Aorta (tissue), 5 donors: ENCODE data around the gene POLR2F. TPM values are rescaled to one million over a fixed set of nuclear protein-coding genes. Genes with fewer than 3 reads are reported as not detected.

Experiments
- ATAC-seq: fragments of 200-7000 bp; cut with Tn5 transposase; one replicate; pipeline ENCODE4 v1.9.1; 2022; ENCODE audit warnings: moderate library complexity; ENCODE audit not compliant: low FRiP score
- DNase-seq, 2 donors: peaks; one replicate each; pipeline ENCODE4 v3.0.0-alpha.2; 2020
- H3K27ac ChIP-seq, 2 donors: one replicate each; pipeline ENCODE4 v1.5.1; 2013; ENCODE audit warnings: low read length in 2 of 2, mild to moderate bottlenecking in 2 of 2, moderate library complexity in 2 of 2, control low read depth in 1 of 2, inconsistent platforms in 1 of 2, low read depth in 1 of 2
- H3K27me3 ChIP-seq, 2 donors: one replicate each; pipeline ENCODE4 v1.6.1; 2013; ENCODE audit warnings: control low read depth in 1 of 2, low read length in 1 of 2, mild to moderate bottlenecking in 1 of 2, moderate library complexity in 1 of 2; ENCODE audit not compliant: insufficient read depth in 2 of 2, control insufficient read depth in 1 of 2
- H3K36me3 ChIP-seq, 2 donors: one replicate each; pipeline ENCODE4 v1.6.1; 2013; ENCODE audit warnings: control low read depth in 1 of 2, low read length in 1 of 2, mild to moderate bottlenecking in 1 of 2; ENCODE audit not compliant: insufficient read depth in 2 of 2, control insufficient read depth in 1 of 2
- H3K4me1 ChIP-seq, 2 donors: one replicate each; pipeline ENCODE4 v1.6.1; 2013; ENCODE audit warnings: low read length in 2 of 2, control low read depth in 1 of 2, mild to moderate bottlenecking in 1 of 2, moderate library complexity in 1 of 2; ENCODE audit not compliant: insufficient read depth in 2 of 2, control insufficient read depth in 1 of 2
- H3K4me3 ChIP-seq, 2 donors: one replicate each; pipeline ENCODE4 v1.5.1; 2013; ENCODE audit warnings: low read length in 2 of 2, control low read depth in 1 of 2, mild to moderate bottlenecking in 1 of 2
- H3K9me3 ChIP-seq: one replicate; pipeline ENCODE4 v1.6.1; 2013; ENCODE audit warnings: mild to moderate bottlenecking, low read length; ENCODE audit not compliant: control insufficient read depth
- WGBS, 2 donors: extraction: QIAGEN DNeasy Blood & Tissue Kit; methylation state at CpG; one replicate each; pipeline ENCODE4 v1.1.7; 2013; 5-methylcytosine and 5-hydroxymethylcytosine counted together
- intact Hi-C, 2 donors: fragments of 100-400 bp; cut with DNase I; formaldehyde crosslinking; loops; one replicate each; pipeline versions ENCODE4 v1.14.2 to v1.15.0; 2022
- microRNA-seq, 2 donors: library from miRNA; unstranded; fragments of <30 nt; microRNA quantifications; one replicate each; pipeline ENCODE4 v1.2.0, GENCODE V29; 2020
- polyA plus RNA-seq, 2 donors: library from polyadenylated mRNA; stranded (reverse); fragments of 200-250 nt; gene quantifications; one replicate each; pipeline ENCODE4 v1.2.3, GENCODE V29; 2013
- total RNA-seq, 2 donors: library from RNA; stranded (reverse); fragmentation: NEBNext Ultra II Directional; extraction: Animal tissue kit (Norgen Biotek cat#: 25700); gene quantifications; one replicate each; pipeline ENCODE4 v1.2.1, GENCODE V29; 2021
- donor health status: healthy with polysubstance abuse.
- donor health status: Bipolar disorder and iron deficiency.
- donor health status: DM: no; HTN: no; CAD: no.
- donor health status: DM: no; HTN: no; CAD: no.
- donor health status: DM: yes; HTN: yes; CAD: no.

The POLR2F gene
- total and polyA plus RNA-seq, 4 donors: 45.9 to 169 (median 98.3) TPM

DNA sequence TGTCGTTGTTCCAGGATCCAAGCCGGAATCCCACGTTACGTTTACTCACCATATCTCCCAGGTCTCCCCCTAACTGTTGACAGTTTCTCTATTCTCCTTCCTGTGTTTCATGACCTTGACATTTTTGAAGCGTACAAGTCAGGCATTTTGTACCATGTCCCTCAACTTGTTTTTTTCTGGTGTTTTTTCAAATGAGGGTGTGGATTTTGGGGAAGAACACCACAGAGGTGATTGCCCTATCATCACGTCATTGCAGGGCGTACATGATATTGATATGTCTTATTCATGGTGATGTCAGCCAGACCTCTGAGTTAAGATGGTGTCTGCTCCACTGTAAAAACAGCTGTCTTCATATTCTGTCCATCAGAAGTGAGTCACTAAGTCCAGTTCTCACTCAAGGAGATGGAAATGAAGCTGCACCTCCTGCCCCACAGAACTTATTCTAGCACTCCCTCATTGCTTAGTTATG lies 59.1 kb downstream of the POLR2F start:
- 85 to 88% methylated on average over 7 of the region's 7 CpGs for WGBS, 2 donors
- no peaks in the 10 kb centered on the region for H3K9me3 ChIP-seq
- no peaks in the 10 kb centered on the region for H3K36me3 ChIP-seq
- no peak overlapping the region for H3K27ac ChIP-seq
- intact Hi-C loops: no loop called here
- no peak overlapping the region for H3K4me3 ChIP-seq
- ATAC-seq (no peak), DNase-seq (no peak)
- H3K27me3 ChIP-seq: no peaks in the 10 kb centered on the region
- no peaks in the 10 kb centered on the region for H3K4me1 ChIP-seq

DNA sequence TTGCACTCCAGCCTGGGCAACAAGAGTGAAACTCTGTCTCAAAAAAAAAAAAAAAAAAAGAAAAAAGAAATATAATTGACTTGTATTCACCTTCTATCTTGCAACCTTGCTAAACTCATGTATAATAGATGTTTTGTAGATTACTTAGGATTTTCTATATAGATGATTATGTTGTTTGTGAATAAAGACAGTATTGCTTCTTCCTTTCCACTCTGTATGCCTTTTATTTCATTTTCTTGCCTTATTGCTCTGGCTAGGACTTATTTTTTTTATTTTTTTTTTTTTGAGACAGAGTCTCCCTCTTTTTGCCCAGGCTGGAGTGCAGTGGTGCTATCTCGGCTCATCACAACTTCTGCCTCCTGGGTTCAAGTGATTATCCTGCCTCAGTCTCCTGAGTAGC lies 60.6 kb downstream of the POLR2F start:
- Histone ChIP-seq H3K4me3 (no peak overlapping the region), H3K4me1 (no peaks in the 10 kb centered on the region), H3K27ac (no peak overlapping the region), H3K27me3 (no peaks in the 10 kb centered on the region), H3K36me3 (no peaks in the 10 kb centered on the region), H3K9me3 (no peaks in the 10 kb centered on the region)
- no peak for ATAC-seq
- intact Hi-C loops: no loop called here
- 100% methylated on average over 1 of the region's 1 CpG for WGBS, 2 donors
- DNase-seq: no peak

GRCh38 chr22:38016182-38017151 lies 63.0 kb downstream of the POLR2F start:
- H3K36me3 ChIP-seq: no peaks in the 10 kb centered on the region
- no peak overlapping the region for H3K27ac ChIP-seq
- intact Hi-C loops: no loop called here
- ATAC-seq (peak; percentile 45), DNase-seq (no peak)
- no peaks in the 10 kb centered on the region for H3K4me1 ChIP-seq
- H3K4me3 ChIP-seq: no peak overlapping the region
- 40 to 42% methylated on average over 30 to 33 of the region's 33 CpGs for WGBS, 2 donors
- H3K9me3 ChIP-seq: no peaks in the 10 kb centered on the region
- H3K27me3 ChIP-seq: no peaks in the 10 kb centered on the region

DNA sequence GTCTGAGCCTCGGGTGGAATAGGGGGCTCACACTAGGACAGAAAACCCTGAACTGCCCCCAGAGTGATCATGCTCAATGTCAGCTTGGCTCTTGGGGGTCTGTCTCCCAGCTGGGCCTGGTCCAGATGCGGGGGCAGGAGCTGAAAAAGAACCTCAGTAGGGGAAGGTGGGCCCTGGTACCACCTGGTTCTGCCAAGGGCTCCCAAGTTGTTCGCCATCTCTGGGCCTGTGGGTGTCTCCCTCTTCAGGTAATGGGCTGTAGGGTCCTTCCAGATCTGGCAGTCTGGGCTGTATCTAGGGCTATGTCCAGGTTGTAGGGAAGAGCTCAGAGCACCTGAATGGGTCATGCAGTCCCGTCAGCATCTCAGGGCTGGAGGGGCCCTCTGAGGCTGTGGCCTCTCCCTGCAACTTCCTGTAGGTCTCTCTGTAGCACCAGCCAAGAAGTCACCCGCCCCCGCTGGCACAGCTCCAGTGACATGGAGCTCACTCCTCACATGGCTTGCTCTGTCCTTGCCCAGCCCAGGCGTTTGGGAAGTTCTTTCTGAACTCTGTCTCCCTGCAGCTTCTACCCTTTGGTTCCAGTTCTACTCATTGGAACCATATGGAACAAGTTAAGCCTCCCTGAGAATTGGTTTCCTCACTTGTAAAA lies 63.9 kb downstream of the POLR2F start:
- no peak overlapping the region for H3K4me3 ChIP-seq
- ATAC-seq (peak; percentile 62), DNase-seq (peak; percentile 89 to 94)
- H3K27ac ChIP-seq: no peak overlapping the region
- 55 to 56% methylated on average over 7 of the region's 7 CpGs for WGBS, 2 donors
- no peaks in the 10 kb centered on the region for H3K36me3 ChIP-seq
- H3K27me3 ChIP-seq: no peaks in the 10 kb centered on the region
- H3K4me1 ChIP-seq: no peaks in the 10 kb centered on the region
- intact Hi-C loops: no loop called here
- H3K9me3 ChIP-seq: no peaks in the 10 kb centered on the region

GRCh38 chr22:38017939-38018885 lies 64.7 kb downstream of the POLR2F start:
- no peak overlapping the region for H3K4me3 ChIP-seq
- H3K4me1 ChIP-seq: no peaks in the 10 kb centered on the region
- ATAC-seq (no peak), DNase-seq (no peak)
- no peaks in the 10 kb centered on the region for H3K36me3 ChIP-seq
- intact Hi-C loops: no loop called here
- no peaks in the 10 kb centered on the region for H3K9me3 ChIP-seq
- 93 to 95% methylated on average over 12 of the region's 12 CpGs for WGBS, 2 donors
- H3K27ac ChIP-seq: no peak overlapping the region
- no peaks in the 10 kb centered on the region for H3K27me3 ChIP-seq

Small RNA genes within 50 kb of the gene (microRNA-seq; reads per million reads assigned to microRNA genes)
- 0 to 0.99 reads per million in 2 donors for gene MIR4534
- 0 to 3.0 reads per million in 2 donors for gene MIR6820

Other genes starting within 250 kb of the POLR2F start
- gene GCAT, start 145.8 kb upstream of the POLR2F start, total RNA-seq: 1 to 10 TPM; 4.4 to 5.8 TPM
- gene GCAT, start 145.8 kb upstream of the POLR2F start, polyA plus RNA-seq: 10 to 100 TPM in 1 of 2 donors, 1 to 10 TPM in 1; 6.9 to 21.4 TPM
- not detected for gene GALR3, start 130.3 kb upstream of the POLR2F start, total RNA-seq
- under 1 TPM in 1 of 2 donors, not detected in 1; 0.28 TPM for gene GALR3, start 130.3 kb upstream of the POLR2F start, polyA plus RNA-seq
- 10 to 100 TPM; 11.0 to 16.7 TPM for gene ANKRD54, start 109.4 kb upstream of the POLR2F start, total RNA-seq
- gene ANKRD54, start 109.4 kb upstream of the POLR2F start, polyA plus RNA-seq: 10 to 100 TPM; 12.4 to 17.3 TPM
- 100 to 1,000 TPM; 276 to 356 TPM for gene EIF3L, start 104.3 kb upstream of the POLR2F start, total RNA-seq
- gene EIF3L, start 104.3 kb upstream of the POLR2F start, polyA plus RNA-seq: 100 to 1,000 TPM; 307 to 366 TPM
- gene MICALL1, start 47.4 kb upstream of the POLR2F start, total RNA-seq: 10 to 100 TPM; 24.2 to 39.3 TPM
- gene MICALL1, start 47.4 kb upstream of the POLR2F start, polyA plus RNA-seq: 10 to 100 TPM in 1 of 2 donors, 1 to 10 TPM in 1; 7.0 to 12.8 TPM
- gene C22orf23, start 98 bp upstream of the POLR2F start, total RNA-seq: not detected
- gene C22orf23, start 98 bp upstream of the POLR2F start, polyA plus RNA-seq: under 1 TPM in 1 of 2 donors, not detected in 1; 0.18 TPM
- 1 to 10 TPM; 2.6 to 5.9 TPM for gene SOX10, start 30.9 kb downstream of the POLR2F start, total RNA-seq
- under 1 TPM in 1 of 2 donors, not detected in 1; 0.08 TPM for gene SOX10, start 30.9 kb downstream of the POLR2F start, polyA plus RNA-seq
- gene PICK1, start 103.7 kb downstream of the POLR2F start, total RNA-seq: 10 to 100 TPM; 25.0 to 26.4 TPM
- 10 to 100 TPM in 1 of 2 donors, 1 to 10 TPM in 1; 9.5 to 46.2 TPM for gene PICK1, start 103.7 kb downstream of the POLR2F start, polyA plus RNA-seq
- under 1 TPM in 1 of 2 donors, not detected in 1; 0.81 TPM for gene SLC16A8, start 130.5 kb downstream of the POLR2F start, total RNA-seq
- gene SLC16A8, start 130.5 kb downstream of the POLR2F start, polyA plus RNA-seq: under 1 TPM; 0.25 to 0.72 TPM
- gene BAIAP2L2, start 157.0 kb downstream of the POLR2F start, total RNA-seq: under 1 TPM; 0.26 to 0.48 TPM
- 10 to 100 TPM in 1 of 2 donors, 1 to 10 TPM in 1; 2.3 to 11.9 TPM for gene BAIAP2L2, start 157.0 kb downstream of the POLR2F start, polyA plus RNA-seq
- gene PLA2G6, start 228.1 kb downstream of the POLR2F start, total RNA-seq: 10 to 100 TPM; 25.0 to 25.8 TPM
- gene PLA2G6, start 228.1 kb downstream of the POLR2F start, polyA plus RNA-seq: 10 to 100 TPM in 1 of 2 donors, 1 to 10 TPM in 1; 8.8 to 74.1 TPM
- gene MAFF, start 248.3 kb downstream of the POLR2F start, total RNA-seq: 100 to 1,000 TPM in 1 of 2 donors, 10 to 100 TPM in 1; 73.1 to 145 TPM
- gene MAFF, start 248.3 kb downstream of the POLR2F start, polyA plus RNA-seq: 10 to 100 TPM; 57.4 to 86.8 TPM